SW480 (cell line): ENCODE measurements around the gene AKT1.
"Not testable (repeated sequence)": the region's sequence is repeated elsewhere in the genome, so short reads cannot be mapped to it uniquely, and the experiment has no call there.

ENCODE experiments used
- DNase-seq: peaks from one replicate; pipeline ENCODE4 v3.0.0-alpha.2; 2016; ENCODE audit warnings: low spot score

AKT1 gene

GRCh38 chr14:104794993-104795780 lies at the start of gene AKT1:
TSS of gene AKT1 (minus strand) at chr14:104795748. CDS start at chr14:104792643, 3,105 bp downstream.
- DNase-seq: no peak

DNA sequence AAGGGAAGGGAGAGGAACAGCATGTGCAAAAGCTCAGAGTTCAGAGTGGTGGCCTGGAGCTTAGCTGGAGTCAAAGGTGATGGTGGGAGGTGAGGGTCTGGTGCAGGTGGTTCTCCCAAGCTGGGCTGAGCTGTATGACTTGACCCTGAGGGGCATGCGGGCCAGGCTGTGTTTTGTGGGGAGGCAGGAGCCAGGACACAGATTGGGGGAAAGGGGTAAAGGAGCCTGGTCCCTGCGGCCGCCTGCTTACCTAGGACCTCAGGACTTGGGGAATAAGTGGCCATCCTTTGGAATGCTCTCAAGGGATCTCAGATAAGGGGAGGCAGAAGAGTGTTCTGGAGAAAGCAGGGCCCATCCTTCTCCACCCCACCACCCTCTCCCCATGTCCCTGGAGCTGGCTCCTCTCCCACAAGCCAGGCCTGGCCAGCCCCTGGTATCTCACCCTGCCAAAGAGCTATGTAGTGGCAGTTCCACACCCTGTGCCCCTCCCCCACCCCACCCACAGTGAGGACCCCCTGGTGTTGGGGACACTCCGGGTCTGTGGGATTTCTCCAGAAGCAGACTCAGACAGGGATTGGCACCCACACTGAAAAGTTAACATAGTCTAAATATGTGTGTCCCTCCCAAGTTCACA lies 49.6 kb upstream of the AKT1 start:
- DNase-seq: no peak

DNA sequence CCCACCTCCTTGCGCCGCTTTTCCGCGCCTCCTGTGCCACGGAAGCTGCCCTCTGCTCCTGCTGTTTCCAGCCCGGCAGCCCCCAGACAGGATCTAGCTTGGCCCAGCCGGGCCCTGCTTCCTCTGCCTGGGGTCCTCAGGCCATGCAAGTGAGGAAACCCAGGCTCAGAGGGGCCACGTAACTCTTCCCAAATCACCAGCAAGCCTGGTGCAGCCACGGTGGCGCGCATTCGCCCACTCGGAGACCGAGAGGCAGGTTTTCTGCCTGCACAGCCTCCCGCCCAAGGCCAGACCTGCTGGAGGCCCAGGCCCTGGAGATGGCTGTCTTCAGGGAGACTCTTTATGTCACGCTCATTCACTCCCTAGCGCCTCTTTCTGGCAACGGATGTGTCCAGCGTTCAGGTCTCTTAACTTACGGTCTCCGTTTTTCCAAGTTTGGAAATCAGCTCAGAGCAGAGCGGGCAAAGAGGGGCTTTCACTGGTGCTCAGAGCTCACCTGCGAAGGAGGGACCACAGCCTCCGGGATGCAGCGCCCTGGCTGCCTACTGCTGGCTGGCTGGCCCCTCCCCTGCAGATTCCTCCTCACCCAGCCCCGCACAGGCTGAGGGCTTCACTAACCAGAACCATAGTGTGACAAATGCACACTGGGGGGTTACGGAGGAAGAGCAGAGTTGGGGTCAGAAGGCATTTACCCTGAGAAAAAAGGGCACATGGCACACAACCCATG lies 48.9 kb upstream of the AKT1 start:
- DNase-seq: no peak

DNA sequence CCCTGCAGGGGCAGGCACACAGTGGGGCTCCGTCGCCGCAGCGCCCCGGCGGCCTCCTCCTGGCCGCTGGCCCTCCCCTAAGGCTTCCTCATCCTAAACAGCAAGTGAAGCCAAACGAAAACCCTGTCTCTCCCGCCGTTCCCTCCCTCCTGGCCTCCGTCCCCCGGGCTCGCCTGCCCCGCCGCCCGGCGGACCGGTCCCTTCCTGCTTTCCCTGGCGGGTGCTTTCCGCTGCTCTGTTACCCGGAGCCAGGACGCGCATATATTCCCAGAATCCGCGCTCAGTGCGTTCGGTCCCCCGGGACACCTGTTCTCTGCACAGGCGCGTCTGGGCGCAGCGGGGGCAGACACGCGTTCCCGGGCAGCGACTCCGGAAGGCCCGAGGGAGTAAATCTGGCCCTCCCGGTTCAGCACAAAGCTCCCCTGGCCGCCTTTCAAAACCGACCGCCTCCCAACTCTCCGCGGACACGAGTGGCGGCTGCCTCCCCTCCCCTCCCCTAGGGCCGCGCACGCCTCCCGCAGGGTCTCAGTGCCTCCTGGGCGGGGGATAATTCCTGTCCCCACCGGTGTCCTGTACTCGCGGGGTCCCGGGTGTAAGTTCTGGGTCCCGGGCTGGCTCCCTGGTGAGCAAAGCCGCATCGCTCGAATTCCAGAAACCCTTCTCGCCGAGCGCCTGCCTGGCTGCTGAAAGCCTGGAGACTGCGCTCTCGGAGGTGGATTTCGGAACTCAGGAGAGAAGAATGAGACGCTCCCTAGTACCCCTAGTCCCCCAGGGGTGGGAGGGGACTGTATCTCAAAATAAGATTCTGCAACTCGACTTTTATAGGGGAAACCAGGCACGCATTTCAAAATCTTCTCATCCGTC lies 48.1 kb upstream of the AKT1 start:
- DNase-seq: peak; percentile 33

DNA sequence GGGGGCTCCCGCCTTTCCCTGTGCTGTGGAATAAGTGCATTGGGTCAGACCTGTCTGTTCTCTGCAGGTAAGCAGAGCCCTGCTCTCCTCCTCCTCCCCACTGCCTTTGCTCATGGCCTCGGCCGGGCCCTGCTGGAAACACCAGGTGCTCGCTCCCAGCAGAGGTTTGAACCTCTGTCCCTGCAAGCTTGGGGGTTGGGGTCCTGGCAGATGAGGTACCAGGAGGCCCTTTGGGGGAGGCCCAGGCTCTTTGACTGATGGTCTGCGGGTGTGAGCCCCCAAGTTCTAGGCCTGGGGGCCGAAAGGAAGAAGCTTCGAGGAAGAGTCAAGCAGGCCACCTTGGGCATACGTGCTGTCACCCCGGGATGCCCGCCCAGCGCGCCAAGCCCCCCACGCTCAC lies 47.5 kb upstream of the AKT1 start:
- DNase-seq: no peak

DNA sequence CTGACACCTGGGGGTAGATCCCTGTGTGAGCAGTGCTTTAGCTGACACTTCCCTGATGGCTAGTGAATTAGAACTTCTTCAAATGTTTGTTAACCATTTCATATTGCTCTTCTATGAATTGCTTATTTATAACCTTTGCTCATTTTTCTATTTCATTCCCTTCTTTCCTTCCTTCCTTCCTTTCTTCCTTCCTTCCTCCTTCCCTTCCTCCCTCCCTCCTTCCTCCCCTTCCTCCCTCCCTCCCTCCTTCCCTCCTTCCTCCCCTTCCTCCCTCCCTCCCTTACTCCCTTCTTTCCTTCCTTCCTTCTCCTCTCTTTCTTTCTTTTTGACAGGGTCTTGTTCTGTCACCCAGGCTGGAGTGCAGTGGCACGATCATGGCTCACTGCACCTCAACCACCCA lies 46.2 kb upstream of the AKT1 start:
- DNase-seq: no peak

DNA sequence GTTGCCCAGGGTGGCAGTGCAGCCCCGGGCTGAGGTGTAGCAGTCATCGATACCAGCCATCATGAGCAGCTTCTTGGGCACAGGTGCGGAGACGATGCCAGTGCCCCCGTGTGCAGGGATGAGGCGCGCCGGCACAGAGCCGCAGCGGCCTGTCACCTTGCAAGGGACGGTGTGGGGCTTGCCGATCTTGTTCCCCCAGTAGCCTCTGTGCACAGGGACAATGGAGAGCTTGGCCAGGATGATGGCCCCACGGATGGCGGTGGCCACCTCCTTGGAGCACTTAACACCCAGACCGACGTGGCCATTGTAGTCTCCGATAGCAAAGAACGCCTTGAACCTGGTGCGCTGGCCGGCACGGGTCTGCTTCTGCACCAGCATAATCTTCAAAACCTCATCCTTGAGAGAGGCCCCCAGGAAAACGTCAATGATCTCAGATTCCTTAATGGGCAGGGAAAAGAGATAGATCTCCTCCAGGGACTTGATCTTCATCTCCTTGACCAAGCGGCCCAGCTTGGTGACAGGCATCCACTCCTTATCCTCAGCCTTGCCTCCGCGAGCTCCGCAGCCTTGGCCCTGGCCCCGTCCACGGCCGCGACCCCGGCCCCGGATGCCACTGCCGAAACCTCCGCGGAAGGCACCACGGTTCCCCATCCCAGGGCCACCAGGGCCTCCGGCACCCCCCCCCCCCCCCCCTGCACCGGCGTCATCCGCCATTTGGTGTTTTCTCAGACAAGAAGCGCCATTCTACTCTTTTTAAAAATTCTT lies 40.8 kb upstream of the AKT1 start:
- not testable (repeated sequence) for DNase-seq

DNA sequence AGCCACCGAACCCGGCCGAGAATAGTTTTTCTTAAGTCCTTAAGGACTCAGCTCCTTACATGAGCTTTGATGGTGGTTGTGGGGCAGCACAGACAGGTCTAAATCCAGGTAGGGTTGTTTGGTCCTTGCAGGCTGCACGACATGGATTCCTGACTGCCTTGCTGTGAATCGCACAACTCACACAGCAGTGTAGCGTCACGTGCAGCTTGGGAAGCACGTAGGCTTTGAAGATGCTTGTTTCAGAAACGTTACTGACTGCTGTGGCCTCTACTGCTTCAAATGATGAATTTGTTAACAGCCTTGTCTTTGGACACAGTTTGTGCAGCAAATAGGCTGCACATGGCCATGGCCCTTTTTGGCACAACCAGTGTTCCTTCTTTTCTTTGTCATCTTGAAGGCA lies 35.2 kb upstream of the AKT1 start:
- DNase-seq: no peak

- peak; percentile 62 for DNase-seq
Observed at GRCh38 chr14:104827177-104828055, 31.9 kb upstream of the AKT1 start.

DNA sequence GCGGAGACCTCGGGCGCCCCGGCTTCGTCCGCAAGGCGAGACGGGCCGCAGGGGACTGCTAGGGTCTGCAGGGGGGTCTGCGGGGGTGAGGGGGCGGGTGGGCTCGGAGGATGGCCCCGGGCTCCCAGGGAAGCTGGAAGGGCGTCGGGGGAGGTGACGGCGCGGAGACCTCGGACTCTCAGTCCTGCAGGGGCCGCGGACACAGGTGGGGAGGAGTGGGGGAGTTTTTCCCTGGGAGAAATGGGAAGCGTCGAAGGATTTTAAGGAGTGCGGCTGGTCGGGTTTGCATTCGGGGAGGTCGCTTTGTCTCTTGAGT lies 31.3 kb upstream of the AKT1 start:
- no peak for DNase-seq

DNA sequence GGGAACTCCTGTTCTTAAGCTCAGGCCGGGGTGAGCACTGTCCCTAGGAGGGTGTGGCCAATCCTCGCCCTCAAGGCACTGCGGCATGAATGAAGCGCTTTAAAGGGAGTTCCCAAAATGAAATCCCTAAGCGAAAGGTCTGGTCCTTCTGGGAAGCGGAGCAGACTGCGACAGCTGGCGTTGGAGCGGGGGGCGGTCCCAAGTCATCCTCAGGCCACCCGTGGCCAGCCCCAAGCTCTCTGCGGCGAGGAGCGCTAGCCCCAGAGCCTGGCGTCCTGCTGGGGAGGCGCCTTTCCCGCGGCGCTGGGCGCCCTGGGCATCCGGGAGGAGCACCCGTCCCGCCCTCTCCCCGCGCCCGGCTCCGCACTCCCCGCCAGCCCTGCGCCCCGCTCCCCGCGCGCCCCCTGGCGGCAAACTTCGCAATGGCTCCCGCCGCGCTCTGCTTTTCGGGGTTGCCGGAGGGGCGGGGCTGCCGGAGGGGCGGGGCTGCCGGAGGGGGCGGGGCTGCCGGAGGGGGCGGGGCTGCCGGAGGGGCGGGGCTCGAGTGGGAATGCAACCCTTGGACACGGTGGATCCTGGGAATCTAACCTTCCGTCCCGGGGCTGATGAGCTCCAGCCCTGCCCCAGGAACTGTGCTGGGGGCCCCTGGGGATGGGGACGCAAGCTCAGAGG lies 30.8 kb upstream of the AKT1 start:
- DNase-seq: peak; percentile 83

DNA sequence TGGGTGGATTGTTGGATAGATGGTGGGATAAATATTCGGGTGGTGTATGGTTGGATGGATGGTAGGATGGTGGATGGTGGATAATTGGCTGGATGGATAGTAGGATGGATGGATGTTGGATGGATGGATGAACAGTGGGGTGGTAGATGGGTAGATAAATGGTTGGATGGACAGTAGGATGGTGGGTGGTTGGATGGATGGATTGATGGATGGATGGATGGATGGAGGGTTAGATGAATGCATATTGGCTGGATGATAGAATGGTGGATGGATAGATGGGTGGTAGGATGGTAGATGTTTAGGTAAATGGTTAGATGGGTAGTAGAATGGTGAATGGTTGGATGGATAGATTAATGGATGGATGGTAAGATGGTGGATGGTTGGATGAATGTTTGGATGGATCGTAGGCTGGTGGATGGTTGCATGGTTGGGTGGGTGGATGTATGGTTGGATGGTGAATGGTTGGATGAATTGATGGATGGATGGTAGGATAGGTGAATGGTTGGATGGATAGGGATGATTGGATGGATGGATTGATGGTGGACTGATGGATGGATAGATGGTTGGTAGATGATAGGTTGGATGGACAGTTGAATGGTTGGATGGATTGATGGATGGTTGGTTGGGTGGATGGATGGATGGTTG lies 28.9 kb upstream of the AKT1 start:
- DNase-seq: no peak

DNA sequence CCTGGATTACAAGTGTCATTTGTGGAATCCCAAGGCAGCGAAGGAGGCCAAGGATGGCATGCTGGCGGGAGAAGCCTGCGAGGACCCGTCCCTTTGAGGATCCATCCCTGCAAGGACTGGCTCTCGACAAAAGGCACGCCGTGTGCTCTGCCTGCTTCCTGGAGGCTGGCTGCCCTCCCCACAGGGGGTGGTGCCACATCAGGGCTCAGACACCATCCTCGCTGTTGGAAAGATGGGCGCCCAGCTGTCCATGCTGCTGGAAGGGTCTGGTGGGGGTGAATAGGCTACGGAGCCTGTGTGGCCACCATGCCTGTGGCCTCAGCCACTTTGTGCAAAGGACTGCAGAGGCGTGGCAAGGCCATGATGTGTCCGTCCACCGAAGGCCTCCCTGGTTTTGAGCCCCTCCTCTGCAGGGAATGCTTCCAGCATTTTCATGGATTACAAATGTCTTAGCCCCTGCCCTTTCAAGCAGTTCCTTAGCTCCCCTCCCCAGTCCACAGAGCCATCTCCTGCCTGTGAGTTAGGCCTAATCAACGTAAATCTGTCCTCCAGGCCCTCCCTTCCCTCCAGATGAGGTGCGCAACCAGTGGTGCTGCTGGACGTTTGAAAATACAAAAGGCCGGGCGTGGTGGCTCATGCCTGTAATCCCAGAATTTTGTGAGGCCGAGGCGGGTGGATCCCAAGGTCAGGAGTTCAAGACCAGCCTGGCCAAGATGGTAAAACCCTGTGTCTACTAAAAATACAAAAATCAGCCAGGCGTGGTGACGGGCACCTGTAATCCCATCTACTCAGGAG lies 27.5 kb upstream of the AKT1 start:
- DNase-seq: no peak

DNA sequence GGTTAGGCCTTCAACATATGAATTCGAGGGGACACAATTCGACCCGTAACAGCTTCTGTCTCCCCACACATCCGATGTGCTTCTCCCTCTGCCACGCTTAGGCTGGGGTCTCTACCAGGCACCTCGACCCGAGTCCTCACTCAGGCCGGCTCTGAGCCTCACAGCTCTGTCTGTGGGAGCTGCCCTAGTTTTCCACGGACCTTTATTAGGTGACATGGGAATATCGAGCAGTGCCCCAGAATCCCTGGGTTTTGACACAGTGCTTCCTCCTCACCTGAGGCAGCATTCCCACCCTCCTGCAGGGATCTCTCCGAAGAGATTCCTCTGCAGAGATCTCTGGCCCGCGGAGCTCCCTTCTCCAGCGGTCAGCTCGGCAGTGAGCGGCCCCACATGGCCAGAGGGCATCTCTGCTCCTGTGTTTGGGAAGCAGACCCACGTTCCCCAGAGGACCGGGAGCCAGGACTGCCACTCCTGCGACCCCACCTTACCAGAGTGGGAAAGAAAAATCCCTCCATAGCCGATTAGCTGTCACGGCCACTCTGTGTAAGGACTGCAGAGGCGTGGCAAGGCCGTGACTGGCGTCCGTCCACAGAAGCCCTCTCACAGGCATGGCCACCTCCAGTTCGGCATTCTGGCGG lies 26.5 kb upstream of the AKT1 start:
- no peak for DNase-seq

- DNase-seq: no peak
Observed at GRCh38 chr14:104821229-104821945, 25.8 kb upstream of the AKT1 start.

DNA sequence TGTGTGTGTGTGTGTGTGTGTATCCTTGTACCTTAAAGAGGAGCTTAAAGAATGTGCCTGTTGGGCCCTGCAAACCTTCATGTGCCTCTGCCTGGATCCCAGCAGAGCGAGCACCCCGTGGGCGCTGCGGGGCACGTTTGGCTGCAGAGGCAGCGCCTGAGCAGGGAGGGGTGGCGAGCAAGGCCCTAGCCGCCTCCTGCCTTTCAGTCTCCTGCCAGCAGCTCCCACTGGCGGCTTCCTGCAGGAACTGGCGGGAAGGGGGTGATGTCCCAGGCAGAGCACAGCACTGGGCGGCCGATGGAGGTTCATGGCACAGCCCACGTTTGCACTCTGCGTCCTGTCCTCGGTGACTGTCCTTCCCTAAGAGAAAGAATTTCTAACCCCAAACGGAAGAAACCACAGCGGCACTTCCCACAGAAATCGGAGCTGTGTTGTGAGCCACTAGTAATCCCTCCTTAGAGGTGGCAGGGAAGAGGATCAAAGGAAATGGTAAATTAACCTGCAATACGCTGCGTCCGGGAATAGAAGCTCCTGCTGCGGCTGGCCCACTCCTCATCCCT lies 25.2 kb upstream of the AKT1 start:
- peak; percentile 93 for DNase-seq

- DNase-seq: no peak
Observed at GRCh38 chr14:104819361-104819781, 23.8 kb upstream of the AKT1 start.
